ENCODE measurements around the gene EPB41L1. TPM values are rescaled to one million over a fixed set of nuclear protein-coding genes. Genes with fewer than 3 reads are reported as not detected.
A peak's percentile ranks its signal among the peaks of the same experiment; 100 is the strongest.

Gene EPB41L1
- total RNA-seq, 1 experiment from 2014 or later, result 38.7 TPM

DNA sequence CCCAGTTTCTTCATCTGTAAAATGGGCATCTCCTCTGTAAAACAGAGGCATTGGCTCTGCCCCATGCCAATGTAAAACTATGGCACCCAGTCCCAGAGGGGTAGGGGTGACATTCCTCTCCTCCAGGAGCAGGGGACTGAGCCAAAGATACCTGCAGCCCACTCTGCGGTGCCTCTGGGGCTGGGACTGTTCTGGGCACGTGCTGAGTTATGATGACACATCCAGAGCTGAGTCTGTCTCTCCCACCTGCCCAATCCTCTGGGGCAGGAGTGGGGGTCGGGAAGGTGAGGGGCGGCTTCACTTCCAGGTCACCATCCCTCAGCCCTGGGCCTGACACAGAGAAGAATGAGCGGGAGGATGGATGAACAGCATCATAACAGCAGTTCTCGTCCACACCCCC lies 111.6 kb downstream of the EPB41L1 start:
- peaks cover 10% of the 10 kb centered on the region for H3K4me1 Mint-ChIP-seq
- no peaks in the 10 kb centered on the region for H3K9me3 Mint-ChIP-seq
- ATAC-seq (no peak), DNase-seq (ENCODE audit: low spot score) (no peak)
- H3K4me3 Mint-ChIP-seq, result no peak overlapping the region
- no peak for TF ChIP-seq E2F5 (CRISPR knock-in tag; IDR thresholded peaks at IDR 0.05)
- no peak overlapping the region for H3K27ac Mint-ChIP-seq
- no peaks in the 10 kb centered on the region for H3K27me3 Mint-ChIP-seq (ENCODE audit: low read depth)
- POLR2A ChIA-PET, result no interaction called here
- H3K36me3 Mint-ChIP-seq, result no peaks in the 10 kb centered on the region
- CTCF ChIA-PET, result interaction anchor here (1.1 to 4.6 kb wide), 4 partner anchors 20 to 173 kb away, joined by 3 to 32 read pairs (median 12); no protein-coding TSS in a partner anchor

- POLR2A ChIA-PET, result interaction anchor here (1.4 kb wide), 1 partner anchor 10 kb away, joined by 3 read pairs; no protein-coding TSS in a partner anchor
Observed at GRCh38 chr20:36267605-36268381, 113.3 kb downstream of the EPB41L1 start.

DNA sequence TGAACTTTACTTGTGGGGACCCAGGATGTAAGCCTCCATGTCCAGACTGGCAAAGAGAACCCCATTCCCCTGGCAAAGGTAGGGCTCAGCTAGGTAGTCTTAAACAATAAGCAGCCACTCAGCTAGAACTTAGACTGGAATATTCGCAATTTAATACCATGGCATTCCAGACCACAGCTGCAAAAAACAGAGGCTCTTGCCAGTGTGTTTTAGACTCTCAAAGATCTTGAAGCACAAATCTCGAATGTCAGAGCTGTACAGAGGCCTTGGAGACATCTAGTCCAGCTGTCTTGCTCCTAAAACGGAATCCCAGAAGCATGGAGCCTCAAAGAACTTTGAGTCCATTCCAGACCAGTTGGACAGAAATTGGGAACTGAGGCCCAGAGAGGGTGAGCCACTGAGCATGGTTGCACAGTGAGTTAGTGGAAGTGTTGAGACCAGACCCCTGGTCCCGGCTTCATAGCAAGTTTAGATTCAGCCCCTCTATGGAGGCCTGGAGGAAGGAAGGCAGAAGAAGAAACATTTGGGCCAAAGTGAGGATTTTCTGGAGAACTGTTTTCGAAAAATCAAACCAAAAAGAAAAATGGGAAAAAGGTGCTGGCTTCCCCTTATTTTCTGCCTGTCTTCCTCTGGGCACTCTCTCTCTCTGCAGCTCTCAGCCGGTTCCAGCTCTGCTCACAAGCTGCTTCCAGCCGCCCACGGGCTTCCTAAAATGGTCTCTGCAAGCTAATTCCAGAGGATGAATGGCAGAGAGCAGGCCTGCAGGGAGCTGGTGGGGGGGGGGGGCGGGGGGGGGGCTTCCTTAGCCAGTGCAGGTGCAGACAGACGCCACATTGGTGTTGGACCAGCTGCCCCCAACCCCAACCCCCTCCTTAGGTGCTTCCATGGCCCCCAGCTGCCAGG lies 114.2 kb downstream of the EPB41L1 start:
- POLR2A ChIA-PET, result interaction anchor here (1.4 kb wide), 1 partner anchor 9 kb away, joined by 3 read pairs; no protein-coding TSS in a partner anchor
- Mint-ChIP-seq H3K36me3 (no peaks in the 10 kb centered on the region), H3K27me3 (ENCODE audit: low read depth) (no peaks in the 10 kb centered on the region), H3K27ac (no peak overlapping the region), H3K4me1 (peaks cover 16% of the 10 kb centered on the region), H3K4me3 (no peak overlapping the region), H3K9me3 (no peaks in the 10 kb centered on the region)
- CTCF ChIA-PET, result interaction anchor here (0.6 to 4.6 kb wide), 9 partner anchors 17 to 171 kb away, joined by 3 to 32 read pairs (median 5); partner anchors contain the start of gene AAR2
- ATAC-seq (no peak), DNase-seq (ENCODE audit: low spot score) (no peak)
- TF ChIP-seq ZNF416 (CRISPR knock-in tag; IDR thresholded peaks at IDR 0.05) (no peak), ZNF138 (CRISPR knock-in tag; conservative IDR thresholded peaks at IDR 0.05) (no peak), ETV6 (CRISPR knock-in tag; IDR thresholded peaks at IDR 0.05) (no peak), FOXJ3 (CRISPR knock-in tag; IDR thresholded peaks at IDR 0.05; ENCODE audit: borderline replicate concordance) (no peak), E2F5 (CRISPR knock-in tag; IDR thresholded peaks at IDR 0.05) (no peak), JAZF1 (CRISPR knock-in tag; IDR thresholded peaks at IDR 0.05) (no peak), ZMAT4 (CRISPR knock-in tag; IDR thresholded peaks at IDR 0.05) (no peak), MAX (CRISPR knock-in tag; IDR thresholded peaks at IDR 0.05) (no peak), FOXK1 (CRISPR knock-in tag; IDR thresholded peaks at IDR 0.05) (no peak), SMAD3 (CRISPR knock-in tag; IDR thresholded peaks at IDR 0.05; ENCODE audit: borderline replicate concordance) (no peak), ZNF396 (CRISPR knock-in tag; IDR thresholded peaks at IDR 0.05; ENCODE audit: borderline replicate concordance) (no peak), TCF7 (CRISPR knock-in tag; IDR thresholded peaks at IDR 0.05; ENCODE audit: low read depth) (no peak)
- TF ChIP-seq, protein P1, sequence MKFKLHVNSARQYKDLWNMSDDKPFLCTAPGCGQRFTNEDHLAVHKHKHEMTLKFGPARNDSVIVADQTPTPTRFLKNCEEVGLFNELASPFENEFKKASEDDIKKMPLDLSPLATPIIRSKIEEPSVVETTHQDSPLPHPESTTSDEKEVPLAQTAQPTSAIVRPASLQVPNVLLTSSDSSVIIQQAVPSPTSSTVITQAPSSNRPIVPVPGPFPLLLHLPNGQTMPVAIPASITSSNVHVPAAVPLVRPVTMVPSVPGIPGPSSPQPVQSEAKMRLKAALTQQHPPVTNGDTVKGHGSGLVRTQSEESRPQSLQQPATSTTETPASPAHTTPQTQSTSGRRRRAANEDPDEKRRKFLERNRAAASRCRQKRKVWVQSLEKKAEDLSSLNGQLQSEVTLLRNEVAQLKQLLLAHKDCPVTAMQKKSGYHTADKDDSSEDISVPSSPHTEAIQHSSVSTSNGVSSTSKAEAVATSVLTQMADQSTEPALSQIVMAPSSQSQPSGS (CRISPR knock-in tag; IDR thresholded peaks at IDR 0.05; ENCODE audit: borderline replicate concordance, low read depth), result no peak
- TF ChIP-seq, protein P2, sequence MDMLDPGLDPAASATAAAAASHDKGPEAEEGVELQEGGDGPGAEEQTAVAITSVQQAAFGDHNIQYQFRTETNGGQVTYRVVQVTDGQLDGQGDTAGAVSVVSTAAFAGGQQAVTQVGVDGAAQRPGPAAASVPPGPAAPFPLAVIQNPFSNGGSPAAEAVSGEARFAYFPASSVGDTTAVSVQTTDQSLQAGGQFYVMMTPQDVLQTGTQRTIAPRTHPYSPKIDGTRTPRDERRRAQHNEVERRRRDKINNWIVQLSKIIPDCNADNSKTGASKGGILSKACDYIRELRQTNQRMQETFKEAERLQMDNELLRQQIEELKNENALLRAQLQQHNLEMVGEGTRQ (CRISPR knock-in tag; IDR thresholded peaks at IDR 0.05), result no peak
- TF ChIP-seq, protein P3, sequence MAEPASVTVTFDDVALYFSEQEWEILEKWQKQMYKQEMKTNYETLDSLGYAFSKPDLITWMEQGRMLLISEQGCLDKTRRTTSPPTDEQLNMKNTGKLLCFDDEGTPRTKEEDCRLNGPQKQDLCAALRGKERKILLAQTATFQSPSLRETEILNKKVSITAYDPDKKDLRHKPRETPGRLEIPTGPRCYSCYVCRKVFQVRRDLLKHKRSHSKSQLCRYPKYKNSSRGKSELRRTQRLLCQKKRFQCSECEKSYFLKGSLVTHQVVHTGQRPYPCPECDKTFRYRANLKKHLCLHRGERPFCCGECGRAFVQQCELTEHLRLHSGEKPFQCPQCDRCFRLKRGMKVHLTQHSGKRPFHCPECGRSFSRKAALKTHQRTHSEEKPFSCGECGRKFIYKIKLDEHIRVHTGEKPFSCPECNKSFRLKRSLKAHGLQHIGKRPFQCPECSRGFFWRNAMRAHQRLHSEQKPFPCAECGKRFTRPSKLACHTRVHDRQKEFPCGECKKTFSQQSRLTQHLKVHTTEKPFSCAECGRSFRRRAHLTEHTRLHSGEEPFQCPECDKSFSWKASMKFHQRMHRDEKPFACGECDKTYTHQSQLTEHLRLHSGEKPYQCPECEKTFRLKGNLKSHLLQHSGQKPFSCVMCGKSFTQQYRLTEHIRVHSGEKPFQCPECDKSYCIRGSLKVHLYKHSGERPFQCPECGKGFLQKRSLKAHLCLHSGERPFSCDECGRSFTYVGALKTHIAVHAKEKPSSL (CRISPR knock-in tag; conservative IDR thresholded peaks at IDR 0.05), result no peak

More at GRCh38 chr20:36267605-36268381, 113.3 kb downstream of the EPB41L1 start:
- CTCF ChIA-PET, result interaction anchor here (0.5 to 4.6 kb wide), 11 partner anchors 18 to 1864 kb away, joined by 3 to 32 read pairs (median 5); partner anchors contain the start of gene AAR2
- H3K4me3 Mint-ChIP-seq, result no peak overlapping the region
- TF ChIP-seq KAT7 (CRISPR knock-in tag; IDR thresholded peaks at IDR 0.05; ENCODE audit: borderline replicate concordance) (no peak), TEAD4 (CRISPR knock-in tag; IDR thresholded peaks at IDR 0.05) (no peak), ZNF138 (CRISPR knock-in tag; conservative IDR thresholded peaks at IDR 0.05) (no peak), ESRRA (CRISPR knock-in tag; IDR thresholded peaks at IDR 0.05; ENCODE audit: borderline replicate concordance) (no peak), ZNF416 (CRISPR knock-in tag; IDR thresholded peaks at IDR 0.05) (no peak)
- TF ChIP-seq, protein P4, sequence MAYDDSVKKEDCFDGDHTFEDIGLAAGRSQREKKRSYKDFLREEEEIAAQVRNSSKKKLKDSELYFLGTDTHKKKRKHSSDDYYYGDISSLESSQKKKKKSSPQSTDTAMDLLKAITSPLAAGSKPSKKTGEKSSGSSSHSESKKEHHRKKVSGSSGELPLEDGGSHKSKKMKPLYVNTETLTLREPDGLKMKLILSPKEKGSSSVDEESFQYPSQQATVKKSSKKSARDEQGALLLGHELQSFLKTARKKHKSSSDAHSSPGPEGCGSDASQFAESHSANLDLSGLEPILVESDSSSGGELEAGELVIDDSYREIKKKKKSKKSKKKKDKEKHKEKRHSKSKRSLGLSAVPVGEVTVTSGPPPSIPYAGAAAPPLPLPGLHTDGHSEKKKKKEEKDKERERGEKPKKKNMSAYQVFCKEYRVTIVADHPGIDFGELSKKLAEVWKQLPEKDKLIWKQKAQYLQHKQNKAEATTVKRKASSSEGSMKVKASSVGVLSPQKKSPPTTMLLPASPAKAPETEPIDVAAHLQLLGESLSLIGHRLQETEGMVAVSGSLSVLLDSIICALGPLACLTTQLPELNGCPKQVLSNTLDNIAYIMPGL (CRISPR knock-in tag; IDR thresholded peaks at IDR 0.05), result no peak
- DNase-seq (ENCODE audit: low spot score), result no peak
- peaks cover 16% of the 10 kb centered on the region for H3K4me1 Mint-ChIP-seq
- 0 out of 2 replicates have a peak, but pooled peaks have one; percentile 25 for ATAC-seq
- H3K27ac Mint-ChIP-seq, result no peak overlapping the region
- H3K36me3 Mint-ChIP-seq, result no peaks in the 10 kb centered on the region
- no peaks in the 10 kb centered on the region for H3K9me3 Mint-ChIP-seq
- no peaks in the 10 kb centered on the region for H3K27me3 Mint-ChIP-seq (ENCODE audit: low read depth)
